HG03045 (cell line): ENCODE results near the gene COX6B1.
"Not testable (repeated sequence)": the region's sequence is repeated elsewhere in the genome, so short reads cannot be mapped to it uniquely, and the experiment has no call there.

ENCODE experiments used
- ATAC-seq: cut with Tn5 transposase; IDR thresholded peaks from one replicate; pipeline ENCODE4 v1.9.1; 2021; ENCODE audit warnings: mild to moderate bottlenecking, moderate library complexity; ENCODE audit not compliant: unreplicated experiment

The COX6B1 gene

GRCh38 chr19:35665157-35665556 is 17.0 kb downstream of the COX6B1 start:
- no peak for ATAC-seq

GRCh38 chr19:35665604-35666003 is 17.5 kb downstream of the COX6B1 start:
- ATAC-seq, result no peak

GRCh38 chr19:35666251-35666913 is 18.3 kb downstream of the COX6B1 start, which contains the start of gene UPK1A:
UPK1A (plus strand) TSS chr19:35666517; CDS start chr19:35666813, 296 bp downstream.
- ATAC-seq, result no peak

GRCh38 chr19:35669566-35669965 is 21.4 kb downstream of the COX6B1 start:
- ATAC-seq, result no peak

GRCh38 chr19:35669974-35670373 is 21.9 kb downstream of the COX6B1 start:
- ATAC-seq, result no peak

- ATAC-seq, result no peak
These were observed 22.6 kb downstream of the COX6B1 start for GRCh38 chr19:35670686-35671085.

GRCh38 chr19:35671818-35672217 is 23.7 kb downstream of the COX6B1 start:
- ATAC-seq, result no peak

GRCh38 chr19:35673121-35673804 is 25.1 kb downstream of the COX6B1 start:
- ATAC-seq, result no peak

GRCh38 chr19:35675589-35676140 is 27.5 kb downstream of the COX6B1 start:
- no peak for ATAC-seq

- ATAC-seq, result no peak
These were observed 41.7 kb downstream of the COX6B1 start for GRCh38 chr19:35689836-35690235.

- ATAC-seq, result not testable (repeated sequence)
These were observed 43.0 kb downstream of the COX6B1 start for GRCh38 chr19:35691106-35691505.

- no peak for ATAC-seq
These were observed 43.9 kb downstream of the COX6B1 start for GRCh38 chr19:35692010-35692409.

- ATAC-seq, result no peak
These were observed 45.3 kb downstream of the COX6B1 start for GRCh38 chr19:35693422-35693821.

GRCh38 chr19:35693835-35694599 is 45.9 kb downstream of the COX6B1 start:
- peak; percentile 75 for ATAC-seq

- no peak for ATAC-seq
These were observed 47.8 kb downstream of the COX6B1 start for GRCh38 chr19:35695895-35696422.

GRCh38 chr19:35696835-35697234 is 48.7 kb downstream of the COX6B1 start:
- ATAC-seq, result no peak

- ATAC-seq, result peak; percentile 94
These were observed 54.3 kb downstream of the COX6B1 start for GRCh38 chr19:35702223-35703012.

GRCh38 chr19:35703343-35703742 is 55.2 kb downstream of the COX6B1 start:
- ATAC-seq, result no peak

GRCh38 chr19:35704218-35704617 is 56.1 kb downstream of the COX6B1 start, which contains the start of gene ZBTB32:
ZBTB32 (plus strand) TSS chr19:35704558; CDS start chr19:35714627, 10,069 bp downstream.
- ATAC-seq, result no peak
